Left lung (tissue), 10 donors: ENCODE results near the gene GLIS1. TPM values are rescaled to one million over a fixed set of nuclear protein-coding genes. Genes with fewer than 3 reads are reported as not detected.

ENCODE experiments used
- ATAC-seq: fragments of 200-7000 bp; cut with Tn5 transposase; one replicate; pipeline ENCODE4 v1.9.1; 2020; ENCODE audit warnings: moderate library complexity
- DNase-seq, 4 donors: peaks; one replicate each; pipeline ENCODE4 v3.0.0-alpha.2; 2013 to 2020
- H3K27ac ChIP-seq, 2 donors: fragments of 200-600 bp; sonication (generic) in 1 of 2; one replicate each; pipeline versions ENCODE4 v1.5.0 to v1.8.0; 2020 to 2021
- H3K27me3 ChIP-seq, 2 donors: fragments of 200-600 bp; sonication (generic) in 1 of 2; one replicate each; pipeline versions ENCODE4 v1.5.0 to v1.8.0; 2020 to 2021
- H3K36me3 ChIP-seq, 2 donors: fragments of 200-600 bp; sonication (generic) in 1 of 2; one replicate each; pipeline versions ENCODE4 v1.5.0 to v1.8.0; 2020 to 2021
- H3K4me1 ChIP-seq, 2 donors: fragments of 200-600 bp; one replicate each; pipeline ENCODE4 v1.8.0; 2021
- H3K4me3 ChIP-seq, 2 donors: fragments of 200-600 bp; sonication (generic) in 1 of 2; one replicate each; pipeline versions ENCODE4 v1.5.0 to v1.8.0; 2020 to 2021; ENCODE audit warnings: mild to moderate bottlenecking in 1 of 2
- H3K9me3 ChIP-seq, 2 donors: fragments of 200-600 bp; sonication (generic) in 1 of 2; one replicate each; pipeline versions ENCODE4 v1.5.0 to v1.8.0; 2020 to 2021
- intact Hi-C, 2 donors: fragments of 100-400 bp; cut with DNase I; formaldehyde crosslinking; loops; one replicate each; pipeline versions ENCODE4 v1.11.2 to v1.14.2; 2022
- polyA plus RNA-seq, 6 donors: library from polyadenylated mRNA; unstranded; fragments of 120-200 nt; gene quantifications; one replicate each; pipeline ENCODE4 v1.2.1, GENCODE V29; 2013; ENCODE audit not compliant: insufficient read length in 6 of 6
- total RNA-seq, 2 donors: library from RNA; stranded (reverse); fragmentation: NEBNext Ultra II Directional; extraction: Animal tissue kit (Norgen Biotek cat#: 25700); gene quantifications; one replicate each; pipeline ENCODE4 v1.2.1, GENCODE V29; 2021
- TF ChIP-seq, protein P1 (sequence below), 2 donors: fragments of 200-600 bp; sonication (generic) in 1 of 2; IDR thresholded peaks; one replicate each; pipeline versions ENCODE4 v1.5.0 to v1.8.0; 2021; ENCODE audit warnings: antibody characterized with exemption in 2 of 2
- donor health status: DM: no; HTN: yes; CAD: no.
- donor health status: DM: no; HTN: no; CAD: no.

GLIS1 gene
- total and polyA plus RNA-seq, 8 donors = 0.06 to 0.16 (median 0.12) TPM; not detected in 4

DNA sequence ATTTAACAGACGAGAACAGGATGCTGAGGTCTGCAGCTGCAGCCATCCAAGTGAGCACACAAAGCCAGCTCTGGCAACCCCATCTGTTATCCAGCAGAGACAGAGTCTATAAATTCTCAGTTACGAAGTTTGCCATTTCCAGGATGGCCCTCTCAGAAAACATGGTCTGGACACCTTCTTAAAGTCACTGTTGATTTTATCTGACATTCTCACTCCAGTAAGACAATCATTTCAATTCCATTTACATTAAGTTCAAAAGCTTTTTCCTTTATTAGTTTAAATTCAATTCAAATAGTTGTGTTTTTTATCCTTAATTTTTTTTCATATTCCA lies 154.2 kb downstream of the GLIS1 start:
- H3K36me3 ChIP-seq = no peaks in the 10 kb centered on the region
- DNase-seq (no peak), ATAC-seq (no peak)
- intact Hi-C loops = no loop called here
- no peak overlapping the region for H3K4me3 ChIP-seq
- no peaks in the 10 kb centered on the region for H3K9me3 ChIP-seq
- TF ChIP-seq, protein P1, sequence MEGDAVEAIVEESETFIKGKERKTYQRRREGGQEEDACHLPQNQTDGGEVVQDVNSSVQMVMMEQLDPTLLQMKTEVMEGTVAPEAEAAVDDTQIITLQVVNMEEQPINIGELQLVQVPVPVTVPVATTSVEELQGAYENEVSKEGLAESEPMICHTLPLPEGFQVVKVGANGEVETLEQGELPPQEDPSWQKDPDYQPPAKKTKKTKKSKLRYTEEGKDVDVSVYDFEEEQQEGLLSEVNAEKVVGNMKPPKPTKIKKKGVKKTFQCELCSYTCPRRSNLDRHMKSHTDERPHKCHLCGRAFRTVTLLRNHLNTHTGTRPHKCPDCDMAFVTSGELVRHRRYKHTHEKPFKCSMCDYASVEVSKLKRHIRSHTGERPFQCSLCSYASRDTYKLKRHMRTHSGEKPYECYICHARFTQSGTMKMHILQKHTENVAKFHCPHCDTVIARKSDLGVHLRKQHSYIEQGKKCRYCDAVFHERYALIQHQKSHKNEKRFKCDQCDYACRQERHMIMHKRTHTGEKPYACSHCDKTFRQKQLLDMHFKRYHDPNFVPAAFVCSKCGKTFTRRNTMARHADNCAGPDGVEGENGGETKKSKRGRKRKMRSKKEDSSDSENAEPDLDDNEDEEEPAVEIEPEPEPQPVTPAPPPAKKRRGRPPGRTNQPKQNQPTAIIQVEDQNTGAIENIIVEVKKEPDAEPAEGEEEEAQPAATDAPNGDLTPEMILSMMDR (IDR thresholded peaks at IDR 0.05) = no peak
- H3K4me1 ChIP-seq = no peaks in the 10 kb centered on the region
- no peak overlapping the region for H3K27ac ChIP-seq
- H3K27me3 ChIP-seq = peaks cover 0 to 5% of the 10 kb centered on the region in 2 donors

DNA sequence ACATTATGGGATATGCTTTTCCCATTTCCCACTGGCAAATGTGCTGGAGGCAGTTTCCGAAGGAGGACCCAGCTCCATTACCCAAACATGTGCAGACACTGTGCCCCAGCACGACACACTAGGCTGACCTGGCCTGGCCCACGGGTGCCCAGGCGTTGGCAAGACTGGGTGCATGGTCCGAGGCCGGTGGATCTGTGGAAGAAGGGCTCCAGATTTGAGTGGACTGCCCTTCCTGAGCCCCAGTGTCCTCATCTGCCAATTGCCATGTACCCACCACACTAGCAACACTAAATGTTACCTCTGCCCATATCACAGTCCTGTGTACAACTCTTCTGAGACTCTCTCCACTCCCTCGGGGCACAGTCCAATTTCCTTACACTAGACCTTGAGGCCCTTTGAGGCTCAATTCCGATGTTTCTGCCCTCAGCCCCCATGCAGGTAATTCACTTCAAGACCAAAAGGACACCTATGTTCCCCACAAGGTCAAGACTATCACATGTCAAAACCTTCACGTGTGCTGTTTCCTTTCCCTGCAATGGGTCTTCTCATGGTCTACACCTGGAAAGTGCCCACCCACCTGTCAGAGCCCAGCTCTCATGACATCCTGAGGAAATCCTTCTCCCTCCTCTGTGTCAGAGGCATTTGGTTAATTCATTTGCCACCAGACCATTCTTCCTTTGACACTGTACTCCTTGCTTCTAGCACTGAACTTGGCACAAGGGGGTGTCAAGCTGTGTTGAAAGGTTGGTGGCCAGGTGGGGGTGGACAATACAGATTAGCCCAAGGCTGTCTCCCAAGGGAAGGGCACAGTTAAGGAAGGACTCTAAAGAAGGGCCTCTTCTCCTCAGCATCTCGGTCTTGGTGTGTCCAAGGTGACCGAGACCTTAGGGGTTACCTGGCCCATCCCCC lies 154.8 kb downstream of the GLIS1 start:
- TF ChIP-seq, protein P1 (IDR thresholded peaks at IDR 0.05) = no peak
- intact Hi-C loops = no loop called here
- no peak for DNase-seq

DNA sequence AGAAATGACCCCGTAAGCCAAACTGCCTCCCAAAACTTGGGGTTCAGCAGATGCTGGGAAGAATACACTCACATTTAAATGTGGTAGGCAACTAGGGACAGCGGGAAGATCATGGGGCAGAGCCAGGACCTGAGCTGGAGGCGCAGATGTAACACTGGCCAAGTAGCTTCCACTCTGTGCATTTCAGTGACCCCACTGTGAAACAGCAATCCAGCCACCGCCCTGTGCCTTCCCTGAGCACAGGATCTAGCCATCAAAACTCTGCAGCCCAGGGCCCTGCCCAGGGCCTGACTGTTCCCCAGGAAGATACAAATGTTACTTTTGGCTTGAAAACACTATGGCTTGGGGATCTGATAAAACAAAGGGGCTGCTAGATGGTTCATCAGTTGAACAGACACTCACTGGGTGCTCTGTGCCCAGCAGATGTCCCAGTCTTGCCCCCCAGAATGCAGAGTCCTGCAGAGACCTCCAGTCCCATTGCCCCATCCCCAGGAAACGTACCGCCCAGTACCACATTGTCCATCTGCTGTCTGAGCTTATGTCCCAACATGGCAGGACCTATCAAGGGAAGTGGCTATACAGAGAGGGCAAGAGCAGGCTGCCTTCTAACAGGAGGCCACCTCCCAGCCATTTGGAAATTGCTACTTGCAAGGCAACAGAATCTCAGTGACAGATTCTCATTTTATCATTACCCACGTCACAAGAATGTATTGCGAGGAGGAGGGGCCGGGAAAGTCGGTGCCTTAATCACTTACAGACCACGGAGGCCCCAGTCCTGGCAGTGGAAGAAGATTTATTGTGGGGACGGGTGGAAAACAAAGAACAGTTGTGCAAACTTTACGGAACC lies 155.7 kb downstream of the GLIS1 start:
- ATAC-seq = no peak
- H3K27me3 ChIP-seq = no peaks in the 10 kb centered on the region
- DNase-seq = no peak
- no peaks in the 10 kb centered on the region for H3K9me3 ChIP-seq
- H3K36me3 ChIP-seq = no peaks in the 10 kb centered on the region
- no peak overlapping the region for H3K4me3 ChIP-seq
- H3K4me1 ChIP-seq = no peaks in the 10 kb centered on the region
- TF ChIP-seq, protein P1 (IDR thresholded peaks at IDR 0.05) = no peak
- intact Hi-C loops = no loop called here
- H3K27ac ChIP-seq = no peak overlapping the region

More for the DNA sequence above, 154.8 kb downstream of the GLIS1 start:
- no peaks in the 10 kb centered on the region for H3K9me3 ChIP-seq
- no peaks in the 10 kb centered on the region for H3K4me1 ChIP-seq
- no peaks in the 10 kb centered on the region for H3K27me3 ChIP-seq
- H3K4me3 ChIP-seq = no peak overlapping the region
- H3K27ac ChIP-seq = no peak overlapping the region
- no peaks in the 10 kb centered on the region for H3K36me3 ChIP-seq
- no peak for ATAC-seq

DNA sequence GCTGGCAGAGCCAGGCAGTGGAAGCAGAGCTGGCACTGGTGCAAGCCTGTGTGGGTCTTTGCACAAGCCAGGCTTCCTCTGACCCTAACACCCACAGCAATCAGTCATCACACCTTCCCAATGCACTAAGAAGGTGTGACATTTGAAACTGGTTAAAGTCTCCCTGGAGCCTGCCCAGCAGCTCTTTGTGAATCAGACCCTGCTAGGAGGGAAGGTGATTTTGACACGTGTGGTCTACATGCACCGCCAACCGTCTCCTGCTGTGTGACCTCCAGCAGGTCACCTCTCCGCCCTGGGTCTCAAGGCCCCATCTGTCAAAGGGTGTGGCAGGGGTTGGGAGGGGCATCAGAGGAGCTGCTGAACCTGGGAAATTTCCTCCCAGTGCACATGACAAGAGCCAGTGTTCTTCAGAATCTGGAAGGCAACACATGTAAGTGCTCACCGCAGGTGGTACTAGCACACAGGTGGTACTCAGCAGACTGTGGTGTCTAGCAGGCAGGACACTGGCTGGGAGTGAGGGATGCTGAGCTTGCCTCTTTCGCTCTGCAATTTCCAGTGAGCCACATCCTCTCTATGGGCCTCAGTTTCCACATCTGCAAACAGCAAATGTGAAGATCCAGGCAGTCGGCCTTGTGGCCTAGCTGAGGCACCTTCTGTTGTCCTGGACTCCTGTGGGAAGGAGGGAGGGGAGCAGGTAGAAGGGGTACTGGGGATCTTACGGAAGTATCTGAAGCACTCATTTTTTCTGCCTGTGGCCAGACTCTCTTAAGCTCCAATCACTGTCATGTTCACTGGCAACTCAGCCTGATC lies 156.5 kb downstream of the GLIS1 start:
- Histone ChIP-seq H3K36me3 (no peaks in the 10 kb centered on the region), H3K9me3 (no peaks in the 10 kb centered on the region), H3K27me3 (no peaks in the 10 kb centered on the region), H3K4me3 (no peak overlapping the region), H3K27ac (no peak overlapping the region), H3K4me1 (no peaks in the 10 kb centered on the region)
- DNase-seq (no peak), ATAC-seq (no peak)
- TF ChIP-seq, protein P1 (IDR thresholded peaks at IDR 0.05) = no peak
- intact Hi-C loops = no loop called here
